IMR-90 (cell line): ENCODE measurements around the gene MRPS10. TPM values are rescaled to one million over a fixed set of nuclear protein-coding genes. Genes with fewer than 3 reads are reported as not detected.

Experiments
- ATAC-seq: fragments of 200-7000 bp; cut with Tn5 transposase; 2 replicates; pipeline ENCODE4 v1.9.1; 2020; ENCODE audit warnings: low read depth, mild to moderate bottlenecking, moderate library complexity
- BruUV-seq: library from RNA; stranded (reverse); fragments of 400-500 nt; replicated peaks from 2 replicates; lab custom pipeline; 2021; lab: Mats Ljungman, UMichigan
- CTCF ChIA-PET: fragments of 300-600 bp; formaldehyde crosslinking; extraction: SDS; loops from one replicate; lab custom pipeline; 2021; ENCODE audit warnings: antibody characterized with exemption; lab: Yijun Ruan, JAX
- POLR2A ChIA-PET: fragments of 300-600 bp; sonication (Branson Sonifier 250); formaldehyde crosslinking; loops from one replicate; lab custom pipeline; 2022; ENCODE audit warnings: antibody characterized with exemption; ENCODE audit not compliant: unreplicated experiment; lab: Charles Lee
- DNase-seq: peaks from one replicate; pipeline ENCODE4 v3.0.0; 2013
- H2AFZ ChIP-seq: replicated peaks from 2 replicates; pipeline ENCODE3; 2013; ENCODE audit warnings: low read length, mild to moderate bottlenecking; ENCODE audit not compliant: poor library complexity
- H2AK5ac ChIP-seq: 2 replicates; pipeline ENCODE4 v1.6.1; 2013; ENCODE audit warnings: low read depth, low read length, inconsistent platforms
- H2AK9ac ChIP-seq: replicated peaks from 2 replicates; pipeline ENCODE3; 2013; ENCODE audit warnings: mild to moderate bottlenecking, low read depth, low read length, moderate library complexity; ENCODE audit not compliant: poor library complexity
- H2BK120ac ChIP-seq: 2 replicates; pipeline ENCODE4 v1.6.1; 2013; ENCODE audit warnings: low read depth, low read length, inconsistent platforms
- H2BK15ac ChIP-seq: 3 replicates; pipeline ENCODE4 v1.6.1; 2013; ENCODE audit warnings: low read depth, low read length, inconsistent platforms
- H2BK20ac ChIP-seq: 2 replicates; pipeline ENCODE4 v1.6.1; 2013; ENCODE audit warnings: low read depth, mild to moderate bottlenecking, inconsistent platforms, low read length, moderate library complexity
- H2BK5ac ChIP-seq: 2 replicates; pipeline ENCODE4 v1.6.1; 2013; ENCODE audit warnings: mild to moderate bottlenecking, low read depth, low read length, inconsistent platforms; ENCODE audit not compliant: poor library complexity, severe bottlenecking
- H3K14ac ChIP-seq: replicated peaks from 2 replicates; pipeline ENCODE4 v1.6.1; 2013; ENCODE audit warnings: low read depth, low read length, inconsistent platforms
- H3K18ac ChIP-seq: 2 replicates; pipeline ENCODE4 v1.6.1; 2013; ENCODE audit warnings: low read depth, low read length, control low read depth
- H3K23ac ChIP-seq: 2 replicates; pipeline ENCODE4 v1.6.1; 2013; ENCODE audit warnings: low read depth, low read length, inconsistent platforms
- H3K27ac ChIP-seq: 2 replicates; pipeline ENCODE4 v1.5.1; 2013; ENCODE audit warnings: mild to moderate bottlenecking, control low read depth, low read length; ENCODE audit not compliant: insufficient read depth
- H3K27me3 ChIP-seq: 2 replicates; pipeline ENCODE4 v1.6.1; 2013; ENCODE audit warnings: low read length; ENCODE audit not compliant: control insufficient read depth, insufficient read depth
- H3K36me3 ChIP-seq: 2 replicates; pipeline ENCODE4 v1.6.1; 2013; ENCODE audit warnings: low read length, mixed read lengths; ENCODE audit not compliant: control insufficient read depth, insufficient read depth
- H3K4ac ChIP-seq: 2 replicates; pipeline ENCODE4 v1.6.1; 2013; ENCODE audit warnings: low read depth, low read length, inconsistent platforms
- H3K4me1 ChIP-seq: 2 replicates; pipeline ENCODE4 v1.6.1; 2013; ENCODE audit warnings: low read length, mixed read lengths; ENCODE audit not compliant: control insufficient read depth, insufficient read depth
- H3K4me2 ChIP-seq: 2 replicates; pipeline ENCODE4 v1.6.1; 2013; ENCODE audit warnings: low read depth, mild to moderate bottlenecking, control low read depth, low read length, moderate library complexity
- H3K4me3 ChIP-seq: 2 replicates; pipeline ENCODE4 v1.5.1; 2013; ENCODE audit warnings: low read depth, mild to moderate bottlenecking, control low read depth, low read length, moderate library complexity; ENCODE audit not compliant: insufficient read depth
- H3K56ac ChIP-seq: 2 replicates; pipeline ENCODE4 v1.6.1; 2013; ENCODE audit warnings: low read length, inconsistent platforms; ENCODE audit not compliant: insufficient read depth; ENCODE audit errors: extremely low read depth
- H3K79me1 ChIP-seq, 2 experiments: 2 replicates each; pipeline ENCODE4 v1.6.1; 2013; ENCODE audit warnings: low read length in 2 of 2, inconsistent platforms in 1 of 2, low read depth in 1 of 2
- H3K9ac ChIP-seq: 2 replicates; pipeline ENCODE4 v1.6.1; 2013; ENCODE audit warnings: low read depth, low read length, control low read depth
- H3K9me1 ChIP-seq: 2 replicates; pipeline ENCODE4 v1.6.1; 2013; ENCODE audit warnings: low read length, inconsistent platforms; ENCODE audit not compliant: insufficient read depth
- H3K9me3 ChIP-seq: 2 replicates; pipeline ENCODE4 v1.6.1; 2013; ENCODE audit warnings: low read length; ENCODE audit not compliant: control insufficient read depth, insufficient read depth
- H4K20me1 ChIP-seq: 2 replicates; pipeline ENCODE4 v1.6.1; 2013; ENCODE audit warnings: low read length, inconsistent platforms; ENCODE audit not compliant: insufficient read depth
- H4K5ac ChIP-seq: 2 replicates; pipeline ENCODE4 v1.6.1; 2013; ENCODE audit warnings: mild to moderate bottlenecking, low read depth, low read length, control low read depth
- H4K8ac ChIP-seq, 2 experiments: 2 replicates each; pipeline ENCODE4 v1.6.1; 2013; ENCODE audit warnings: low read depth in 2 of 2, low read length in 2 of 2, control low read depth in 1 of 2, inconsistent platforms in 1 of 2
- H4K91ac ChIP-seq: 2 replicates; pipeline ENCODE4 v1.6.1; 2013; ENCODE audit warnings: low read depth, low read length, inconsistent platforms; ENCODE audit not compliant: insufficient read depth
- BHLHE40 ChIP-seq: fragments of 150-350 bp; IDR thresholded peaks from 2 replicates; pipeline ENCODE4 v1.6.1; 2016; ENCODE audit warnings: mild to moderate bottlenecking, low read depth, low read length
- RCOR1 ChIP-seq: IDR thresholded peaks from 2 replicates; pipeline ENCODE4 v1.6.1; 2012; ENCODE audit warnings: mild to moderate bottlenecking, low read length, improper control_type of control experiment; ENCODE audit not compliant: insufficient replicate concordance
- WGBS, 2 experiments: methylation state at CpG; one replicate each; pipeline versions ENCODE4 v1.1.5 to v1.1.7; 2013; ENCODE audit warnings: missing lambda C conversion rate in 2 of 2; ENCODE audit not compliant: insufficient read length in 1 of 2; ENCODE audit errors: extremely low coverage in 2 of 2; 5-methylcytosine and 5-hydroxymethylcytosine counted together
- dilution Hi-C: fragments of 300-500 bp; cut with HindIII; formaldehyde crosslinking; loops from one replicate; pipeline ENCODE4 v1.14.3; 2018; ENCODE audit warnings: low sequenced_read_pairs; ENCODE audit not compliant: unreplicated experiment
- in situ Hi-C: fragments of 300-500 bp; cut with MboI; formaldehyde crosslinking; loops from 3 replicates; pipeline ENCODE4 v1.14.3; 2019; ENCODE audit warnings: low sequenced_read_pairs, inconsistent platforms, mixed read lengths
- intact Hi-C: fragments of 100-400 bp; cut with micrococcal nuclease; formaldehyde crosslinking; loops from 2 replicates; pipeline ENCODE4 v1.10.0; 2022
- polyA plus RNA-seq, 3 experiments: library from polyadenylated mRNA; depleted of rRNA; stranded (reverse); fragments of >200 nt; gene quantifications; 2 replicates each; pipeline ENCODE4 v1.2.3, GENCODE V29; 2012; ENCODE audit warnings: low replicate concordance in 1 of 3
- total RNA-seq: library from RNA; depleted of rRNA; stranded (reverse); fragments of >200 nt; gene quantifications from 2 replicates; pipeline ENCODE4 v1.2.3, GENCODE V29; 2012
- TF ChIP-seq, protein P1 (sequence below): conservative IDR thresholded peaks from 2 replicates; pipeline ENCODE4 v1.5.1; 2012; ENCODE audit warnings: mild to moderate bottlenecking, low read depth, low read length, improper control_type of control experiment
- TF ChIP-seq, protein P2 (sequence below): fragments of 150-350 bp; IDR thresholded peaks from 2 replicates; pipeline ENCODE4 v1.6.1; 2017; ENCODE audit warnings: mild to moderate bottlenecking, antibody characterized with exemption, low read length, low read depth

The MRPS10 gene
- total and polyA plus RNA-seq, 2 of the 4 experiments (the other 2 are of a cell fraction): 28.5 to 47.0 TPM

DNA sequence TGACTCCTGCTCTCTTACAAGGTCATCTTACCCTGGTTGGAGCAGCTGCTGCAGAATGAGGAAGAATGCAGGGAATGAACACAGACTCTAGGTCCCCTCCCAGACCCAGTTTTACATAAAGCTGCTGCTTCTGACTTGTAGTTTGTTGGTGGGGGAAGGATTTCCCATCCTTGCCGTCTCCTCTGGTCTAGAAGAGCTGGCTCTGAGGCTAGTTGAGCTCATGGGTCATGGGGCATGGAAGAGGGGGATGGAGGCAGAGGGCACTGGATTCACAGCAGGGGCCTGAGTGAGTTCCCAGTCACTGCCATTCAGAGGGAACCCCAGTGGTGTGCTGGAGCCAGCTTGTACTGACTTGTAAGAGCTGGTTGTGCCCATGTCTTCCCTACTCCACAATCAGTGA lies 53.7 kb downstream of the MRPS10 start:
- Histone ChIP-seq H3K4me2 (no peak overlapping the region), H2AK5ac (peak overlapping the region; percentile 33; the same call in 1 of the 2 replicates), H4K8ac (peak overlapping the region in 1 of 2 experiments; percentile 51; a peak in 1 of 4 replicates), H3K9me1 (no peaks in the 10 kb centered on the region), H3K27ac (peak overlapping the region; percentile 23; the same call in 1 of the 2 replicates), H4K5ac (peak overlapping the region; percentile 14; the same call in 1 of the 2 replicates), H2BK5ac (peak overlapping the region; percentile 11), H3K79me1 (no peaks in the 10 kb centered on the region), H2AK9ac (peak overlapping the region; percentile 85), H3K36me3 (no peaks in the 10 kb centered on the region), H3K56ac (no peak overlapping the region), H3K4me3 (no peak overlapping the region), H3K18ac (peak overlapping the region; percentile 10; the same call in 1 of the 2 replicates), H2AFZ (peak overlapping the region; percentile 80), H2BK20ac (0 out of 2 replicates have a peak overlapping the region, but pooled peaks have one; percentile 5), H3K14ac (no peak overlapping the region), H2BK15ac (no peak overlapping the region), H4K20me1 (no peaks in the 10 kb centered on the region), H3K27me3 (peaks cover 6% of the 10 kb centered on the region), H3K4me1 (peaks cover 9% of the 10 kb centered on the region), H3K9ac (no peak overlapping the region), H4K91ac (0 out of 2 replicates have a peak overlapping the region, but pooled peaks have one; percentile 31), H2BK120ac (peak overlapping the region; percentile 29; the same call in 1 of the 2 replicates), H3K23ac (no peak overlapping the region), H3K4ac (peak overlapping the region; percentile 6; the same call in 1 of the 2 replicates), H3K9me3 (no peaks in the 10 kb centered on the region)
- in situ Hi-C loops: no loop called here
- ATAC-seq (peak; percentile 74), DNase-seq (peak; percentile 65)
- ChIA-PET CTCF (interaction anchor here (0.7 to 1.4 kb wide), 8 partner anchors 8 to 94 kb away, joined by 3 to 7 read pairs (median 4); a partner anchor contains a TSS), POLR2A (interaction anchor here (0.6 kb wide), 1 partner anchor 308 kb away, joined by 6 read pairs; no protein-coding TSS in a partner anchor)
- dilution Hi-C loops: no loop called here
- no CpG with 5 or more reads among the region's 1 CpG for WGBS, 2 experiments
- intact Hi-C loops: loop anchor here (10.0 kb wide), 1 partner anchor 379 kb away; the partner anchor contains the start of genes PRICKLE4 and TOMM6
- TF ChIP-seq, protein P1, sequence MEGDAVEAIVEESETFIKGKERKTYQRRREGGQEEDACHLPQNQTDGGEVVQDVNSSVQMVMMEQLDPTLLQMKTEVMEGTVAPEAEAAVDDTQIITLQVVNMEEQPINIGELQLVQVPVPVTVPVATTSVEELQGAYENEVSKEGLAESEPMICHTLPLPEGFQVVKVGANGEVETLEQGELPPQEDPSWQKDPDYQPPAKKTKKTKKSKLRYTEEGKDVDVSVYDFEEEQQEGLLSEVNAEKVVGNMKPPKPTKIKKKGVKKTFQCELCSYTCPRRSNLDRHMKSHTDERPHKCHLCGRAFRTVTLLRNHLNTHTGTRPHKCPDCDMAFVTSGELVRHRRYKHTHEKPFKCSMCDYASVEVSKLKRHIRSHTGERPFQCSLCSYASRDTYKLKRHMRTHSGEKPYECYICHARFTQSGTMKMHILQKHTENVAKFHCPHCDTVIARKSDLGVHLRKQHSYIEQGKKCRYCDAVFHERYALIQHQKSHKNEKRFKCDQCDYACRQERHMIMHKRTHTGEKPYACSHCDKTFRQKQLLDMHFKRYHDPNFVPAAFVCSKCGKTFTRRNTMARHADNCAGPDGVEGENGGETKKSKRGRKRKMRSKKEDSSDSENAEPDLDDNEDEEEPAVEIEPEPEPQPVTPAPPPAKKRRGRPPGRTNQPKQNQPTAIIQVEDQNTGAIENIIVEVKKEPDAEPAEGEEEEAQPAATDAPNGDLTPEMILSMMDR: no peak
- no peak for TF ChIP-seq BHLHE40
- TF ChIP-seq, protein P2, sequence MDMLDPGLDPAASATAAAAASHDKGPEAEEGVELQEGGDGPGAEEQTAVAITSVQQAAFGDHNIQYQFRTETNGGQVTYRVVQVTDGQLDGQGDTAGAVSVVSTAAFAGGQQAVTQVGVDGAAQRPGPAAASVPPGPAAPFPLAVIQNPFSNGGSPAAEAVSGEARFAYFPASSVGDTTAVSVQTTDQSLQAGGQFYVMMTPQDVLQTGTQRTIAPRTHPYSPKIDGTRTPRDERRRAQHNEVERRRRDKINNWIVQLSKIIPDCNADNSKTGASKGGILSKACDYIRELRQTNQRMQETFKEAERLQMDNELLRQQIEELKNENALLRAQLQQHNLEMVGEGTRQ: no peak
- no peak for TF ChIP-seq RCOR1
- no TSS peak for BruUV-seq
